HepG2 (cell line): ENCODE data around the gene CFAP43. TPM values are rescaled to one million over a fixed set of nuclear protein-coding genes. Genes with fewer than 3 reads are reported as not detected.

Experiments used
- AHDC1 ChIP-seq: sonication (generic); formaldehyde crosslinking; IDR thresholded peaks from 2 replicates; pipeline ENCODE4 v1.5.1; 2020; ENCODE audit warnings: mild to moderate bottlenecking, missing genetic modification reagents, borderline replicate concordance
- ATRX ChIP-seq: sonication (generic); formaldehyde crosslinking; IDR thresholded peaks from 2 replicates; pipeline ENCODE4 v1.4.0; 2020; ENCODE audit warnings: missing genetic modification reagents, borderline replicate concordance
- BHLHE40 ChIP-seq: IDR thresholded peaks from 2 replicates; pipeline ENCODE4 v1.6.1; 2011; ENCODE audit warnings: low read length, improper control_type of control experiment
- FOXC1 ChIP-seq: sonication (generic); formaldehyde crosslinking; IDR thresholded peaks from 2 replicates; pipeline ENCODE4 v1.8.0; 2022; ENCODE audit warnings: mild to moderate bottlenecking, missing genetic modification reagents, borderline replicate concordance
- GTF2F1 ChIP-seq: fragments of 150-350 bp; IDR thresholded peaks from 2 replicates; pipeline ENCODE4 v1.6.1; 2014; ENCODE audit warnings: low read length
- HMG20B ChIP-seq: conservative IDR thresholded peaks from 2 replicates; pipeline ENCODE4 v1.6.1; 2016; ENCODE audit warnings: missing genetic modification reagents, missing compliant biosample characterization
- SCMH1 ChIP-seq: sonication (generic); formaldehyde crosslinking; IDR thresholded peaks from 2 replicates; pipeline ENCODE4 v1.9.0; 2021; ENCODE audit warnings: missing genetic modification reagents, mild to moderate bottlenecking, borderline replicate concordance
- SMARCE1 ChIP-seq: fragments of 450-650 bp; IDR thresholded peaks from 2 replicates; pipeline ENCODE4 v1.6.1; 2017; ENCODE audit warnings: borderline replicate concordance
- SRSF9 ChIP-seq: fragments of 200-400 bp; formaldehyde crosslinking; IDR thresholded peaks from 2 replicates; pipeline ENCODE4 v1.6.1; 2018; ENCODE audit warnings: borderline replicate concordance, mild to moderate bottlenecking, low read depth, low read length; ENCODE audit not compliant: insufficient read depth, poor library complexity, severe bottlenecking
- STAT5B ChIP-seq: sonication (generic); formaldehyde crosslinking; IDR thresholded peaks from 2 replicates; pipeline ENCODE4 v1.4.0; 2020; ENCODE audit warnings: missing genetic modification reagents
- TRAFD1 ChIP-seq: sonication (generic); formaldehyde crosslinking; IDR thresholded peaks from 2 replicates; pipeline ENCODE4 v1.5.1; 2020; ENCODE audit warnings: missing genetic modification reagents, mild to moderate bottlenecking, borderline replicate concordance
- ZKSCAN5 ChIP-seq: sonication (generic); formaldehyde crosslinking; IDR thresholded peaks from 2 replicates; pipeline ENCODE4 v1.5.1; 2020; ENCODE audit warnings: mild to moderate bottlenecking, missing genetic modification reagents
- ZNF276 ChIP-seq: sonication (generic); formaldehyde crosslinking; IDR thresholded peaks from 2 replicates; pipeline ENCODE4 v1.4.0; 2020; ENCODE audit warnings: mild to moderate bottlenecking, low read depth, missing genetic modification reagents
- ZNF317 ChIP-seq: sonication (generic); formaldehyde crosslinking; IDR thresholded peaks from 2 replicates; pipeline ENCODE4 v1.5.0; 2020; ENCODE audit warnings: mild to moderate bottlenecking, missing genetic modification reagents
- ZNF510 ChIP-seq: sonication (generic); formaldehyde crosslinking; IDR thresholded peaks from 2 replicates; pipeline ENCODE4 v1.4.0; 2020; ENCODE audit warnings: low read depth, mild to moderate bottlenecking, missing genetic modification reagents
- polyA plus RNA-seq, 8 experiments: library from polyadenylated mRNA; depleted of rRNA in 3 of 8; stranded (reverse) in 7 of 8; unstranded in 1 of 8; fragments of >200 nt; fragmentation: Illumina TruSeq in 4 of 8; extraction: Trizol in 4 of 8; gene quantifications; 2 replicates each; pipeline versions ENCODE4 v1.2.1 to v1.2.3, GENCODE V29; 2011 to 2016; ENCODE audit warnings: low read depth in 4 of 8, missing spikeins in 1 of 8, mixed read lengths in 1 of 8; ENCODE audit not compliant: insufficient read depth in 1 of 8
- total RNA-seq, 5 experiments: library from RNA; depleted of rRNA; stranded (reverse); fragments of >200 nt; fragmentation: Illumina TruSeq; extraction: Trizol; gene quantifications; 2 replicates each; pipeline ENCODE4 v1.2.3, GENCODE V29; 2016; ENCODE audit warnings: low read depth in 1 of 5
- TF ChIP-seq, protein P1 (sequence below): sonication (generic); formaldehyde crosslinking; IDR thresholded peaks from 2 replicates; pipeline ENCODE4 v1.5.1; 2020; ENCODE audit warnings: missing genetic modification reagents, mild to moderate bottlenecking, borderline replicate concordance

Gene CFAP43
- total and polyA plus RNA-seq, 2 of the 13 experiments (the other 11 are each of a cell fraction or from before 2014, with no cell fraction given): 0.24 to 0.38 TPM

DNA sequence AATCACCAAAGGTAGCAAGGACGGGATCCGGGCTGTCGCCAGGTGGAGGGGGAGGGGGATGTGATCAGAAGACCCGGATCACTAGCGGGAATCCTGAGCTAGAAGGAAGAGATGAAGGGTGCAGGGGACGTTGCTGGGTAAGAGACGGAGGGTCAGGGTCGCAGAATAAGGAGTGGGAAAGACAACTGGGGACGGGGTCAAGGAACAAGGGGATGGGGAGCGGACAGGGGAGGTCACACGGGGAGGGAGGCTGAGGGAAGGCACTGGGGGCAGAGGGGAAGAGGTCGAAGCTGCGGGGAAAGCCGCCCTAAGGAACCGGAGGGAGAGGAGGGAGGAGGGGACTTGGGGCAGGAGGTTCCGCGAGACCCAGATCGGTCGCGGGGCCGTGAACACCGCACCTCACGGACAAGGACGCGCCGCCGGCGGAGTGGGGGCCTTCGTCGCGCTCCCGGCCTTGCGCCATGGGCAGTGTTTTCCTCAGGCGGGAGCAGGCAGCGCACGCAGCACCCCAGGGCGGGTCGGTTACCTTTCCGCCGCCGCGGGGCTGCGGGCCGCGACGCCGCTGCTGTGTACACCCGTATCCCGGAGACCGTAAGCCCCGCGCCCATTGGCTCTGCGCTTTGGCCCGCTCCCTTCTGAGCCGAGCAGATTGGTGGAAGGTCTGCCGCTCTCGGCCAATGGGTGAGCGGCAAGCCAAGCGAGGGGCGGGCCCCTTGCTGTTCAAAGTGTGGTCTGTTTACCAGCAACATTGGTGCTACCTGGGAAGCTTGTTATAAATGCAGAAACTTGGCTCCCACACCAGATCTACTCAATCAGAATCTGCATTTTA, at the start of gene CFAP43 (continued):
- TF ChIP-seq SCMH1 (CRISPR knock-in tag) (no peak), ZNF276 (no peak; the same call in 1 of the 2 replicates), FOXC1 (0 out of 2 replicates have a peak, but pooled peaks have one; percentile 43), ZNF510 (CRISPR knock-in tag) (no peak), STAT5B (no peak), HMG20B (CRISPR knock-in tag) (no peak), AHDC1 (no peak), ATRX (no peak), GTF2F1 (no peak), TRAFD1 (CRISPR knock-in tag) (no peak), ZKSCAN5 (CRISPR knock-in tag) (0 out of 2 replicates have a peak, but pooled peaks have one; percentile 9), BHLHE40 (no peak), ZNF317 (peak; percentile 40; the same call in 1 of the 2 replicates), SRSF9 (no peak), SMARCE1 (no peak)
- TF ChIP-seq, protein P1, sequence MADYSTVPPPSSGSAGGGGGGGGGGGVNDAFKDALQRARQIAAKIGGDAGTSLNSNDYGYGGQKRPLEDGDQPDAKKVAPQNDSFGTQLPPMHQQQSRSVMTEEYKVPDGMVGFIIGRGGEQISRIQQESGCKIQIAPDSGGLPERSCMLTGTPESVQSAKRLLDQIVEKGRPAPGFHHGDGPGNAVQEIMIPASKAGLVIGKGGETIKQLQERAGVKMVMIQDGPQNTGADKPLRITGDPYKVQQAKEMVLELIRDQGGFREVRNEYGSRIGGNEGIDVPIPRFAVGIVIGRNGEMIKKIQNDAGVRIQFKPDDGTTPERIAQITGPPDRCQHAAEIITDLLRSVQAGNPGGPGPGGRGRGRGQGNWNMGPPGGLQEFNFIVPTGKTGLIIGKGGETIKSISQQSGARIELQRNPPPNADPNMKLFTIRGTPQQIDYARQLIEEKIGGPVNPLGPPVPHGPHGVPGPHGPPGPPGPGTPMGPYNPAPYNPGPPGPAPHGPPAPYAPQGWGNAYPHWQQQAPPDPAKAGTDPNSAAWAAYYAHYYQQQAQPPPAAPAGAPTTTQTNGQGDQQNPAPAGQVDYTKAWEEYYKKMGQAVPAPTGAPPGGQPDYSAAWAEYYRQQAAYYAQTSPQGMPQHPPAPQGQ: 0 out of 2 replicates have a peak, but pooled peaks have one; percentile 41
